Measurements from ENCODE around the gene RABGAP1L. TPM values are rescaled to one million over a fixed set of nuclear protein-coding genes. Genes with fewer than 3 reads are reported as not detected.

The RABGAP1L gene
- polyA plus RNA-seq, 4 donors = 21.6 to 29.8 (median 29.6) TPM

DNA sequence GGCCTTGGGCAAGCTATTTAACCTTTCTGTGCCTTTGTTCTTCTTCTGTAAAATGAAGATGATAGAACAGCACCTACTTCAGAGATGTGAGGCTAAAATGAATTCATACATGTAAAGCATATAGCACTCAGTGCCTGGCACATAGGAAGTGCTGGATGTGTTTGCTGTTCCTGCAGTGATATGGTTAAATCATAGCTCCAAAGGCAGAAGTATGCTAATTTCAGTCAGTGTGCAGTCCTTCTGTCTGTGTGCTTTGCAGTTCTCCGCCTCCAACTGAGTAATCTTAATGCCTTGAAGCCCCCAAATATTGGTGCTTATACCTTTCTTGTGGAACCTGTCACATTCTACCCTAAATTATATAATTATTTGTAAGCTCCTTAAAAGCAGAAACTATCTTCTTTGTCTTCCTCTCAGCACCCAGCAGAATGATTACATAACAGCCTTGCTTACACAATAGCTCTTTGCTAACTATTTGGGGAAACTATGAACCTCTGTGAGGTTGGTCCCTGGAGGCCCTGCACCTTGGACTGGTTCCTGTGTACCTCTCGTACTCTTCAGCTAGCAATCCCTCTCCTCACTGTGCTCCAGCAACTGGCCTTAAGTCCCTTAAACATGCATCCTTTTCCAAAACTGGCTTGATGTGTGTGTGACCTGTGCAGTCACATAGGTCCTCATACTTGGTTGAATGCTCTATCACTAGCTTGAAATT is 783.4 kb downstream of the RABGAP1L start:
- DNase-seq (ENCODE audit: low read depth in 4 of 4, low spot score in 3 of 4) = no peak

DNA sequence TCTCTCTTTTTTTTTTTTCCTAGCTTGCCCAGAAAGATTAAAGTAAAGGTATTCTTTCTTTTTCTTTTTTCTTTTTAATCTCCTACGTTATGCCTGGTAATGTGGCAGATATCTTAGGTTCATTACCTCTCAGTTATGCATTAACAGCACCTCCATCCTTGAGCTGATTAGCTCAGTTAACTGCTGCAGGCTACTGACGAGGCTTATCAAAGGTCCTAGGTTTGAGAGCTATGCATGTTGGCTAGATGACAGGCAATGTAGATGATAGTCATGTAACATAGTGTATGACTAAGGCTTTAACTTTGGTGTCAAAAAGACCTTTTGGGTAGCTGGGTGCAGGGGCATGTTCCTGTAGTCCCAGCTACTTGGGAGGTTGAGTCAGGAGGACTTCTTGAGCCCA is 786.7 kb downstream of the RABGAP1L start:
- DNase-seq (ENCODE audit: low read depth in 4 of 4, low spot score in 3 of 4) = no peak

DNA sequence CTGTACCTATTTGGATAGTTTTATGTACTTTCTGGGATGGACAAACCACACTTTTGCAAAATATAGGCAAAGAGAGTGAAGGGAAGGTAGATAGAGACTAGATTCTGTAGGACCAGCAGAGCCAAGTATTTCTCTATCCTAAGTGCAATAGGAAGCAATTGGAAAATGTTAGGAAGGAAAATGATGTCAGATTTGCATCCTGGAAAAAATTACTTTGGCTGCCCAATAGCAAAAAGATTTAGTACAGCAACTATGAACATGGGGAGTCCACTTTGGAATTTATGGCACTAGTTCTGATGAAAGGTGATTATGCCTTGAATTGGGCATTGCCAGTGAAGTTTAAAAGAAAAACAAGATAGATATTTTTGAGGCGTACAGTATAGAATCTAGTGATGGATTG is 789.7 kb downstream of the RABGAP1L start:
- no peak for DNase-seq (ENCODE audit: low read depth in 4 of 4, low spot score in 3 of 4)

- no peak for DNase-seq (ENCODE audit: low read depth in 4 of 4, low spot score in 3 of 4)
These were observed 790.3 kb downstream of the RABGAP1L start for GRCh38 chr1:174949645-174950044.

DNA sequence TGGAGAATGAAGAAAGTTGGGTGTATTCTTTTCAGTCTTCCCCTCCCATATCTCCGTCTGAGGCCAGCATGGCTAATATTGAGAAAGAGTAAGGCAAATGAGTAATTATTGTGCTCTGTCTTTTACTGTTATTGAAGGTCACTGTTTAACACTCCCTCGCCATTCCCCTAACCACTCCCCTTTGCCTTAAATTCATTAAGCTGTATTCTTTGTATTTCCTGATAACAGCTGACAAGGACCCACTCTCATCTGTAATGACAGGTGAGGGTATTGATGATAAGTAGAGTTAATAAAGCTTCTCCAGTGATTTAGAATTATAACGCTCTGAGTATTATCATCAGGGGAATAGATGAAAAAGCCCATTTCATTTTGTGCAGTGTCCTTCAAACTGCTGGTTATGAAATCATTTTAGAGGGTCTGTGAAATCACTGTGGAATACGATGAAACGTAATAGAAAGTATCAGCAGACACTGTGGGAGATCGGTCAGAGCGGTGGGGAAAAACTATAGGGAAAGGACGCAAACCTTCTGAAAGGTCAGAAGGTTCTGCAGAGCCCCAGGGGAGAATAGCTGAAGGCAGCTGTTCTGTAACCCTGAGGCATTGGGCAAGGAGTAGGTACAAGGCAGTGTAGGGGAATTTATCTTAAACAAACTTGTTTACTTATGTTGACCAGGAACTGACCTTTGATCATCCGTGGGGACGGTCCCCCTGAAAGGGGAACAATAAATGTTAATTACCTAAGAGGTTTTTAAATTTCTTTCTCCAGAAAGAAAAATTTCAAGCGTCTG is 794.2 kb downstream of the RABGAP1L start:
- DNase-seq (ENCODE audit: low read depth in 4 of 4, low spot score in 3 of 4) = no peak

DNA sequence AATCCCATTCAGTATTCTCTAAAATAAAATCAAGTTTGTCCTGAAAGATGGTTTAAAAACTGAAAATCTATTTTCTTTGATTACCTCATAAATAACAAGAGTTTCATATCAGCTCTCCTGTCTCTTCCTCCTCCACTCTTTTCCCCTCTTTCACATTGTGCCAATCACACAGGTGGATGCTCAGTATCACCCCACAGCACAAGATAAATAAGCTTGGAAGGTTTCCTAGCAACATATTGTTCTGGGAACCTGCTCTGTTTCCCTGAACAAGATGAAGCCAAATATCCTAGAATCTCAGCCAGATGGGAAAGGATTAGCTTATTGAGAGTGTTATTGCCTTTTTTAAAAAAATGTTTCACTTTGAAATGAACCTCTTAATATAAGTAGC is 794.7 kb downstream of the RABGAP1L start:
- DNase-seq (ENCODE audit: low read depth in 4 of 4, low spot score in 3 of 4) = no peak

GRCh38 chr1:174954671-174955669 is 795.6 kb downstream of the RABGAP1L start:
- DNase-seq (ENCODE audit: low read depth in 4 of 4, low spot score in 3 of 4) = no peak

- DNase-seq (ENCODE audit: low read depth in 4 of 4, low spot score in 3 of 4) = no peak
These were observed 796.8 kb downstream of the RABGAP1L start for GRCh38 chr1:174956086-174956485.

GRCh38 chr1:174956976-174957375 is 797.7 kb downstream of the RABGAP1L start:
- DNase-seq (ENCODE audit: low read depth in 4 of 4, low spot score in 3 of 4) = no peak

GRCh38 chr1:174957829-174958228 is 798.5 kb downstream of the RABGAP1L start:
- DNase-seq (ENCODE audit: low read depth in 4 of 4, low spot score in 3 of 4) = no peak

DNA sequence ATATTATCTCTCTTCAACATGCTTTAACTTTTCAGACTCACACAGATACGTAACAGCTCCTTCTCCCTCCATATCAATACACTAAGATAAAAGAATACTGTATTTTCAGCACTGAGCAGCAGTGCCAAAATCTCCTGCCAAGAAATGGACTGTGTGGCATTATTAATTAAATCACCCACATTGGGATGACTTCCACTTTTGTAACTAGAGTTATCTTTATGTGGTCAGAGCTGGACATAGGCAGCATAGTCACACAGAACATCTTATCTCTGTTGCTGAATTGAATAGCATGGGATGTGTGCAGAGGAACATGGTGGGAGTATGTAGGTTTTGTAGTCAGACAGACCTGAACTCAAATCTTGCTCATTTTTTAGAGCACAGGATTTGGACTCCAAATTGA is 799.1 kb downstream of the RABGAP1L start:
- no peak for DNase-seq (ENCODE audit: low read depth in 4 of 4, low spot score in 3 of 4)

DNA sequence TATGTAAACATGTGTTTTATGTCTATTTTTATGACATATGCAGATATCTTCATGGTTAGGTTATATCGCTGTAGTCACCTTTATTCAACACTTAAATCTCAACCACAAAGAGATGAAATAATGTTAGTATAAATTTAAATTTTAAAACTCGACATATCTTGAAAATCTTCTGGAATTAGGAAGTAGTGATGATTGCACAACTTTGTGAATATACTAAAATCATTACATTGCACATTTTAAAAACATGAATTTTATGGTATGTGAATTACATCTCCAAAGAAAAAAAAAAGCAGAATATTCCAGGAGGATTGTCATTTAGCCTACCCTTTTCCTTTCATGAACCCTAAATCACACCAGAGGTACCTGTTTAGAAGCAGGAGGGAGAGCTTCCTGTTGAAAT is 801.0 kb downstream of the RABGAP1L start:
- no peak for DNase-seq (ENCODE audit: low read depth in 4 of 4, low spot score in 3 of 4)

GRCh38 chr1:174963529-174964125 is 804.3 kb downstream of the RABGAP1L start:
- no peak for DNase-seq (ENCODE audit: low read depth in 4 of 4, low spot score in 3 of 4)

GRCh38 chr1:174964261-174964971 is 805.1 kb downstream of the RABGAP1L start:
- no peak for DNase-seq (ENCODE audit: low read depth in 4 of 4, low spot score in 3 of 4)

DNA sequence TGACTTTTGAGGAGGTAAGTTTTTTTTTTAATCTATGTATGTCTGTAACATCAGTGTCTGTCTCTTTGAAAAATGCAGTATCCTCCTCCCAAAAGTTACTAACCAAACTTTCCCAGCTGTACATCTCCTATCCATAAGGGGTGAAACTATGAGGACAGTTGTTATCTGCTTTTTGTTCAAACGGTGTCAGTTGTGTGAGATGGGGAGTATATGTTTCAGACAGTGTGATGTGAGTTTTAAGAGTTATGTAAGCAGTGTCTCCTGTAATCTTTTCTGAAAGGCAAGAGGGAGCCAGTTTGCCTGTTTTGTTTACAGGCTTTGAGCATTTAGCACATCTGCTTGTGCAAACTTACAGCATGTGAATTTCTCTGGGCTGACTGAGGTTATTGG is 805.6 kb downstream of the RABGAP1L start:
- DNase-seq (ENCODE audit: low read depth in 4 of 4, low spot score in 3 of 4) = no peak

DNA sequence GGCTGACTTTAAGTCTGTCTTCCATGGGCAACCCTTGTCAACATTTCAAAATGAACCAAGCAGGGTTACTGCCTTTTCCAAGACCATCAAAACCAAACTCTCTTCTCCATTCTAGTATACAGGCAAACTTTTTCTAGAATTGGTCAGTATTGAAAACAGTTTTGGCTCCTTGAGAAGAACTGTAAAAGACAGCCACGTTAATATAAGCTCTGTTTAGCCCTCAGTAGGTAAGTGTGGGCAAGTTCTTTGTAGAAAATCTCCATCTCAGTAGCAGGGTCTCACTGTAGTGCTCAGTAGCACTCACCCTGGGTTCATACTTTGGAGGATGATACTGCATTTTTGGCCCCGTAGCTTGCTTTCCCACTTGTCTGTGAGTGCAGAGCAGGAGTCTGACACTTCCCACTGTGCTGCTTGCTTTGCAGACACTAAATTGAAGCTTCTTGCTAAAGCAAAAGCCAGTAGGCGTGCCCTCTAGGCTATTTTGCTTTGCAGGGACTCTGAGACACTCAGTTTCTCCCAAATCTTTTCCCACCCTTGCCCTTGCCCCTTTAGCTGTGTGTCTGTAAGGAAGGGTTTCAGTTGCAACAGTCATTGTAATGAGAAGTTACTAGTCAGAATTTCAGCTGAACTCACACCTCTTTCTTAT is 806.2 kb downstream of the RABGAP1L start:
- DNase-seq (ENCODE audit: low read depth in 4 of 4, low spot score in 3 of 4) = no peak

DNA sequence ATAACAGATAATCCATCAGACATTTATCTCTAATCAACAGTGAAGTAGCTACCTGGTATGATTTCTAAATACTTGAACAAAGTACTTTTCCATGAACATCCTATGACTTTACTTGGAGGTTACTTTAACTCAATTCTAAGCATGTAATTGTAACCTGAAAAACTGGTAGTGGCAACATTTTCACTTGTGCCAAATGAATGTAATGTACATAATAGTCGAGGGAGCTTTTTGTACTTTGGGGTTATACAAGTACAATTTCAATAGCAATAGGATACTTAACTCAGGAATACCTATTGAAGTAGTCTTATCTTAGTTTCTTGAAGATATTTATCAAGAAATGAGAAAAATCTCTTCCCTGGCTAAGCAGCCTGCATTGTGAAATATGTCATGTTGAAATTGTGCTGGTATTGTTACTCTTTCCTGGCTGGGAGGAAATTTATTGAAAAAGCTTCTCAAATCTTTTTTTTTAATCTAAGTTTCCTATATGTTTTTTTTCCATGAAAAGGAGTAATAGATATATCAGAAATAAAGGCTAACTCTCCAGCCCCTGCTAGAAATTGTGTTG is 806.8 kb downstream of the RABGAP1L start:
- DNase-seq (ENCODE audit: low read depth in 4 of 4, low spot score in 3 of 4) = no peak

DNA sequence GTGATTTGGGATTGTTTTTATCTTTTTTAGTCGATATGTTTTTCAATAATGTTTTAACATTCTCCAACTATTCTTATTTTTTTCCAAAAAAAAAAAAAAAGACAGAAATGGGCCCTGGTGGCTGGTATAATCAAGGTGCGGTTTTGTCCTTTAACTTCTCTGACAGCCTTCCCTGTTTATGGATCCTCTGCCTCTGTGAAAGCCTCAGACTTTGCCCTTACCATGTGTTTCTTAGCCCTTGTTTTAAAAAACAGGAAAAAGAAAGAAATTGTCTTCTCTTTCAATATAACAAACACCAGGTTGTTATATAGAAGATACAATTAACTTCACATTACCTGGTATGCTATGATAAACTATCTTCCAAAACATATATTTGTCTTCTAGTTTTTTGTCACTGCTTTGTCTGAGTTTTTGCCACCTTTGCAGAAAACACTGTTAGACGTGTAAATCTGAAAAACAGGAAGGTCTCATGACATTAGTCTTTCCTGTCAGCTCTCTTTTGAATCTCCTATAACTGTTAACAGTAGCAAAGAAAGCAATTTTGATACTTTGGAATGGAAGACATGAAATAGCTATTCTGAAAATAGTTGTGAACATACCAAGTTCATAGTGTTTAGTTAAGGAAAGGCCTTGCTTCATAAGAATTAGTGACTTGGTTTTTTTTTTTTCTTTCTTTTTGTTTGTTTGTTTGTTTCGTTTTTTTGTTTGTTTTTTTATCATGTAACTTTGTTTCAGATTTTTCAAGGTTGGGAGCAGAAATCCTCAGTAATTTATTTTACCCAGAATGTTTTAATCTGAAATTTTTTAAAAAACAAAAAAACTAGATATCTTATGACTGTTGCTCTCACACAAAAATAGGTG is 808.8 kb downstream of the RABGAP1L start:
- DNase-seq (ENCODE audit: low read depth in 4 of 4, low spot score in 3 of 4) = no peak
